Erythroblast (primary cell): ENCODE measurements around the gene COMMD4.

Source experiments
- GATA1 ChIP-seq: IDR thresholded peaks from 2 replicates; pipeline ENCODE4 v1.6.1; 2011; ENCODE audit warnings: low read depth, mild to moderate bottlenecking, control low read depth, low read length, moderate library complexity
- POLR2A ChIP-seq: IDR thresholded peaks from 2 replicates; pipeline ENCODE4 v1.6.1; 2011; ENCODE audit warnings: mild to moderate bottlenecking, low read length

- TF ChIP-seq POLR2A (no peak), GATA1 (no peak)
These were observed 25.6 kb downstream of the COMMD4 start for GRCh38 chr15:75361361-75361988.
